PC-3 (cell line): Measurements from ENCODE around the gene MAP2.

ENCODE experiments used
- EZH2 ChIP-seq: fragments of 300-600 bp; sonication (generic); IDR thresholded peaks from one replicate; pipeline ENCODE4 v1.6.1; 2017; ENCODE audit warnings: antibody characterized with exemption, mild to moderate bottlenecking, low read length; ENCODE audit not compliant: unreplicated experiment
- TF ChIP-seq, protein P1 (sequence below): fragments of 300-600 bp; sonication (generic); conservative IDR thresholded peaks from 2 replicates; pipeline ENCODE4 v1.5.1; 2017; ENCODE audit warnings: antibody characterized with exemption, low read depth, mild to moderate bottlenecking, low read length

DNA sequence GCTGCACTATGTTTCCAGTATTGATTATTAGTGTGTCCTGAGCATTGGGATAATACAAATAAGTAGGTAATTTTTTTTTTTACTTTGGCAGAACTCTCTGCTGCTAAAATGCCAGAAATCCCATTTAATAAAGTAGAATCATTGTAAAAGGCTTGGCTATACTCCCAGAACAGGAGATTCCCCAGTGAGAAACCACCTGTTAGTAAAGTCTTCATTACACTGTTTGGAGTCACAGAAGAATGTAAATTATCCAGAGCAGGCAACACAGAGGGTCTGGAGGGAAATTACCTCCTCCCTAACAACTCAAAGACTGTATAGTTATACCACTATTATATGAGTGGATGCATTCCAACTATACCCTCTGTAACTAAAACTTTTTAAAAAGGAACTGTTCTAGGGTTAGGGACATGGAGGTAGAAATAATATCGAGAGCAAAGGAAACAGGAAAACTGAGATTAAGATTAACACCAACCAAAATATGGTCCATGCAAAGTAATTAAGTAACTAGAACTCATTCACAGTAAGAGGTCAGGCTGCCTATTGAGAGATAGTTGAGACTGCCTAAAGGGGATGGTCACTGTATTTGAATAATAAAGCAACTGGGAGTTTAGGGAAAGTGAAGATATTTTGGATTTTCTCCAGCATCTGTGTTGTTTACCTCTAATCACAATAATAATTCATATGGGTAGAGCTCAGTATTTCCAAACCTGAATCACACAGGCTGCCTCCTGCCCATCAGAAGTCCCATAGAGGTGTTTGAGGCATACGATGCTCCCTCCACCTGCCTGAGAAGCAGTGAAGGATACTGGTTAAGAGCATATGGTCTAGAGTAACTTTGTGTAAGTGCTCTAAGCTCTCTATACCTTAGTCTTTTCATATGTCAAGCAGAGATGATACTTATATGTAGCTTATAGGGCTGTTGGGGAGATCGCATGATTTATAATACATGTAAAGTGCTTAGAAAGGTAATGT is 34.4 kb downstream of the MAP2 start:
- TF ChIP-seq, protein P1, sequence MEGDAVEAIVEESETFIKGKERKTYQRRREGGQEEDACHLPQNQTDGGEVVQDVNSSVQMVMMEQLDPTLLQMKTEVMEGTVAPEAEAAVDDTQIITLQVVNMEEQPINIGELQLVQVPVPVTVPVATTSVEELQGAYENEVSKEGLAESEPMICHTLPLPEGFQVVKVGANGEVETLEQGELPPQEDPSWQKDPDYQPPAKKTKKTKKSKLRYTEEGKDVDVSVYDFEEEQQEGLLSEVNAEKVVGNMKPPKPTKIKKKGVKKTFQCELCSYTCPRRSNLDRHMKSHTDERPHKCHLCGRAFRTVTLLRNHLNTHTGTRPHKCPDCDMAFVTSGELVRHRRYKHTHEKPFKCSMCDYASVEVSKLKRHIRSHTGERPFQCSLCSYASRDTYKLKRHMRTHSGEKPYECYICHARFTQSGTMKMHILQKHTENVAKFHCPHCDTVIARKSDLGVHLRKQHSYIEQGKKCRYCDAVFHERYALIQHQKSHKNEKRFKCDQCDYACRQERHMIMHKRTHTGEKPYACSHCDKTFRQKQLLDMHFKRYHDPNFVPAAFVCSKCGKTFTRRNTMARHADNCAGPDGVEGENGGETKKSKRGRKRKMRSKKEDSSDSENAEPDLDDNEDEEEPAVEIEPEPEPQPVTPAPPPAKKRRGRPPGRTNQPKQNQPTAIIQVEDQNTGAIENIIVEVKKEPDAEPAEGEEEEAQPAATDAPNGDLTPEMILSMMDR, result no peak
- TF ChIP-seq EZH2, result no peak
